Measurements from ENCODE around the gene POM121L2. TPM values are rescaled to one million over a fixed set of nuclear protein-coding genes. Genes with fewer than 3 reads are reported as not detected.

POM121L2 gene
- total and polyA plus RNA-seq, 9 of the 15 experiments (the other 6 are each of a cell fraction or from before 2014, with no cell fraction given), result 0.23 to 0.45 TPM; not detected in 7

GRCh38 chr6:27296106-27296783, 15.8 kb downstream of the POM121L2 start (continued):
- TF ChIP-seq ZNF280A (IDR thresholded peaks at IDR 0.05; ENCODE audit: low read depth, partially characterized antibody) (no peak), FOXA3 (CRISPR knock-in tag; conservative IDR thresholded peaks at IDR 0.05 in 1 of 2, IDR thresholded peaks at IDR 0.05 in 1 of 2) (peak in 1 of 2 experiments; percentile 81; a peak in 2 of 4 replicates), RFX1 (IDR thresholded peaks at IDR 0.05) (0 out of 2 replicates have a peak, but pooled peaks have one; percentile 21), TAF9B (IDR thresholded peaks at IDR 0.05; ENCODE audit: partially characterized antibody) (peak; percentile 39), ARID4B (CRISPR knock-in tag; IDR thresholded peaks at IDR 0.05) (peak; percentile 40; the same call in 1 of the 2 replicates), ZNF277 (CRISPR knock-in tag; IDR thresholded peaks at IDR 0.05; ENCODE audit: borderline replicate concordance) (no peak), SMAD2 (IDR thresholded peaks at IDR 0.05; ENCODE audit: low read depth, low read length) (no peak), SRSF3 (IDR thresholded peaks at IDR 0.05; ENCODE audit: insufficient read depth, low read length) (no peak), USF1 (CRISPR knock-in tag; IDR thresholded peaks at IDR 0.05) (peak; percentile 39; the same call in 1 of the 2 replicates), SMARCA4 (IDR thresholded peaks at IDR 0.05) (peak; percentile 31), ERF (CRISPR knock-in tag; IDR thresholded peaks at IDR 0.05) (no peak), SAP30 (IDR thresholded peaks at IDR 0.05; ENCODE audit: borderline replicate concordance, insufficient read depth, low read depth, low read length, poor library complexity, severe bottlenecking) (no peak)
